Activated CD4-positive, alpha-beta memory T cell treated with anti-CD3 and anti-CD28 coated beads for 36 hours (primary cell): Measurements from ENCODE around the gene PRIM1. TPM values are rescaled to one million over a fixed set of nuclear protein-coding genes. Genes with fewer than 3 reads are reported as not detected.
A peak's percentile ranks its signal among the peaks of the same experiment; 100 is the strongest.
"Not testable (repeated sequence)": the region's sequence is repeated elsewhere in the genome, so short reads cannot be mapped to it uniquely, and the experiment has no call there.

Experiments used
- CTCF ChIA-PET: fragments of 350-600 bp; sonication (Branson Sonifier 250); formaldehyde crosslinking; loops from one replicate; lab custom pipeline; 2021; ENCODE audit warnings: antibody characterized with exemption, inconsistent platforms; lab: Charles Lee
- POLR2A ChIA-PET: fragments of 350-600 bp; sonication (Branson Sonifier 250); formaldehyde crosslinking; loops from one replicate; lab custom pipeline; 2021; ENCODE audit warnings: antibody characterized with exemption; lab: Charles Lee
- DNase-seq: peaks from one replicate; pipeline ENCODE4 v3.0.0-alpha.2; 2020
- H3K27ac Mint-ChIP-seq: one replicate; pipeline ENCODE4 v1.8.0; 2021; ENCODE audit warnings: mixed read lengths
- H3K27me3 Mint-ChIP-seq: one replicate; pipeline ENCODE4 v1.8.0; 2021; ENCODE audit warnings: mixed read lengths
- H3K36me3 Mint-ChIP-seq: one replicate; pipeline ENCODE4 v1.8.0; 2021; ENCODE audit warnings: mixed read lengths
- H3K4me1 Mint-ChIP-seq: one replicate; pipeline ENCODE4 v1.8.0; 2021; ENCODE audit warnings: low read depth, mixed read lengths
- H3K4me3 Mint-ChIP-seq: one replicate; pipeline ENCODE4 v1.8.0; 2021; ENCODE audit warnings: mild to moderate bottlenecking, mixed read lengths
- H3K9me3 Mint-ChIP-seq: one replicate; pipeline ENCODE4 v1.8.0; 2021; ENCODE audit warnings: mixed read lengths
- intact Hi-C: fragments of 100-400 bp; cut with micrococcal nuclease; formaldehyde crosslinking; loops from one replicate; pipeline ENCODE4 v1.15.1; 2023
- total RNA-seq, 2 experiments: library from RNA; stranded (reverse); gene quantifications; one replicate each; pipeline ENCODE4 v1.2.3, GENCODE V29; 2021

PRIM1 gene
- total RNA-seq, 2 experiments from 2014 or later, result 74.5 to 75.3 TPM

DNA sequence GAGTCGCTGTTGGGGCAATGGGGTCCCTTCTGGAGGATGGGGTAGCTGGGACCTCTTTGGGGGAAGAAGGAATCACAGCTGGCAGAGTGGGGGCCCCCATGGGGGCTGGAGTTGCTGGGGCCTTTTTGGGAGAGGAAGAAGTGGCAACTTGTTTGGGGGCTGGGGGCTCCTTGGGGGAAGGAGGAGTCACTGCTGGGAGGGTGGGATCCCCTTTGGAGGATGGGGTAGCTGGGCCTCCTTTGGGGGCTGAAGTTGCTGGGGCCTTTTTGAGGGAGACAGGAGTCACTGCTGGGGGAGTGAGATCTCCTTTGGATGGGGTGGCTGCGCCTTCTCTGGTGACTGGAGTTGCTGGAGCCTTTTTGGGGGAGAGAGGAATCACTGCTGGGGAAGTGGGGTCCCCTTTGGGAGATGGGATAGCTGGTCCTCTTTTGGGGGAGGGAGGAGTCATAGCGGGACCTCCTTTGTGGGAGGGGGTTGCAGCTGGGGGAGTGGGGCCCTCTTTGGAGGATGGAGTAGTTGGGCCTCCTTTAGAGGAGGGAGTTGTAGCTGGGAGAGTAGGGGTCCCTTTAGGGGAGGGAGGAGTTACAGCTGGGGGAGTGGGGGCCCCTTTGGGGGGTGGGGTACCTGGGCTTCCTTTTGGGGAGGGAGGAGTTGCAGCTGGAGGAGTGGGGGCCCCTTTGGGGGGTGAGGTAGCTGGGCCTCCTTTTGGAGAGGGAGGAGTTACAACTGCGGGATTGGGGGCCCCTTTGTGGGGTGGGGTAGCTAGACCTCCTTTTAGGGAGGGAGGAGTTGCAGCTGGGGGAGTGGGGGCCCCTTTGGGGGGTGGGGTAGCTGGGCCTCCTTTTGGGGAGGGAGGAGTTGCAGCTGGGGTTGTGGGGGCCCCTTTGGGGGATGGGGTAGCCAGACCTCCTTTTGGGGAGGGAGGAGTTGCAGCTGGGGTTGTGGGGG lies 34.9 kb downstream of the PRIM1 start:
- intact Hi-C loops, result no loop called here
- H3K9me3 Mint-ChIP-seq, result no peaks in the 10 kb centered on the region
- H3K4me1 Mint-ChIP-seq, result peaks cover 57% of the 10 kb centered on the region
- ChIA-PET CTCF (interaction anchor here (1.5 kb wide), 1 partner anchor 284 kb away, joined by 5 read pairs; no protein-coding TSS in a partner anchor), POLR2A (interaction anchor here (0.6 to 1.1 kb wide), 2 partner anchors 29 to 35 kb away, joined by 3 to 4 read pairs; partner anchors contain the start of gene PTGES3)
- no peak overlapping the region for H3K4me3 Mint-ChIP-seq
- peak overlapping the region; percentile 57 for H3K27ac Mint-ChIP-seq
- no peaks in the 10 kb centered on the region for H3K27me3 Mint-ChIP-seq
- DNase-seq, result no peak
- peaks cover 83% of the 10 kb centered on the region for H3K36me3 Mint-ChIP-seq

DNA sequence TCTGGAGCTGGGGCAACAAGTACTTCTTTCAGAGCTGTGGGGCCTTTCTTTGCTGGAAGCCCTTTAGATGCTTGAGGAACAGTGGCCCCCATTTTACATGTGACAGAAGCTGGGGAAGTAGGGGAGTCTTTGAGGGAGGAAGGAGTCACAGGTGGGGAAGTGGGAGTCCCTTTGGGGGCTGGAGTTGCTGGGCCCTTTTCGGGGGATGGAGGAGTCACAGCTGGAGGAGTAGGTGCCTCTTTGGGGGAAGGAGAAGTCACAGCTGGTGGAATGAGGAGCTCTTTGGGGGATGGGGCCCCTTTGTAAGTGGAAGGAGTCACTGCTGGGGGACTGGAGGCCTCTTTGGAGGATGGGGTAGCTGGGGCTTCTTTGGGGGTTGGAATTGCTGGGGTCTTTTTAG lies 35.7 kb downstream of the PRIM1 start:
- no peak overlapping the region for H3K4me3 Mint-ChIP-seq

DNA sequence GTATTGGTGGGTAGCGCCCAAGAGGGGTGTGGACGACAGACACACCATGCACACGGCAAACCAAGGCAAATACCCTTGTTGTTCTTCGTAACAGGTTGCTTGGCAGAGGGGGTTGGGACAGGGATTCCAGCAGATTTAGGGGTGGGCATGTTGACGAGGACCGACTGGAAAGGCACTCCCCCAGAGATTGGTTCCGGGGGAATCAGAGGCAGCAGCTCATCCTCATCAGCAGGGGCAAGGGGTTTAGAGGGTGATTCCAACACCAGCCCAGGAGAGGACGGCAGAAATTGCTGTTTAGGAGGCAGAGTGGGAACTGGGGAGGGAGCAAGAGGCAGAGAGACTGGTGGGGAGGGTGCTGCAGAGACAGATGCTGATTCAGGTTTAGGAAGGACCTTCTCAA lies 36.3 kb downstream of the PRIM1 start:
- no peak overlapping the region for H3K4me3 Mint-ChIP-seq
- no peaks in the 10 kb centered on the region for H3K9me3 Mint-ChIP-seq
- DNase-seq, result no peak
- intact Hi-C loops, result no loop called here
- peaks cover 78% of the 10 kb centered on the region for H3K36me3 Mint-ChIP-seq
- ChIA-PET POLR2A (interaction anchor here (0.8 to 1.3 kb wide), 3 partner anchors 10 to 31 kb away, joined by 3 to 4 read pairs (median 4); no protein-coding TSS in a partner anchor), CTCF (no interaction called here)
- peaks cover 44% of the 10 kb centered on the region for H3K4me1 Mint-ChIP-seq
- H3K27ac Mint-ChIP-seq, result peak overlapping the region; percentile 48
- no peaks in the 10 kb centered on the region for H3K27me3 Mint-ChIP-seq

More for the DNA sequence above, 35.7 kb downstream of the PRIM1 start:
- ChIA-PET CTCF (interaction anchor here (1.5 kb wide), 1 partner anchor 285 kb away, joined by 5 read pairs; no protein-coding TSS in a partner anchor), POLR2A (interaction anchor here (0.7 to 1.3 kb wide), 4 partner anchors 9 to 80 kb away, joined by 3 to 4 read pairs (median 4); no protein-coding TSS in a partner anchor)
- Mint-ChIP-seq H3K9me3 (no peaks in the 10 kb centered on the region), H3K27ac (peak overlapping the region; percentile 48), H3K27me3 (no peaks in the 10 kb centered on the region), H3K36me3 (peaks cover 79% of the 10 kb centered on the region), H3K4me1 (peaks cover 49% of the 10 kb centered on the region)
- intact Hi-C loops, result no loop called here
- no peak for DNase-seq

DNA sequence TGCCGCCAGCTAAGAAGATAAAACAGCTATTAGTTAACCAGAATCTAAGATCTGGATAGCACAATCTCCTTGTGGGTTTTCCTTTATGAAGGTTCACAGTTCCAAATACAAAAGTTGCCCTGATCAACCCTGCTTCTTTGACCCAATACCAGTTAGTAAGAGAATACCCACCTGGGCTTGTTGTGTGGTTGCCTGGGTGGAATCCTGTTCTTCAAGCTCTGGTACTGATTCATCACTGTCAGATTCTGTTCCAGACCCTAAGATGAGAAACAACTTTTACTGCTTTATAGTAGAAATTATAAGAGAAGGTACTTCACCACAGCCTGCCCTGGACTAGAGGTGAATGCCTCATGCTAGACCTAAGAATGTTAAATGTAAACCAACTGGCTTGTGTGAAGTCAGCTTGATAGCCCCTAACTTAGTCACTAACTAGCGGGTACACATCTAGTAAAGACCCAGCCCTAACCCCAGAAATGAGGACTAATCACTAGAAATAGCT lies 37.6 kb downstream of the PRIM1 start:
- DNase-seq, result no peak
- ChIA-PET POLR2A (interaction anchor here (1.1 kb wide), 1 partner anchor 26 kb away, joined by 5 read pairs; the partner anchor contains the start of gene PTGES3), CTCF (interaction anchor here (1.0 kb wide), 1 partner anchor 499 kb away, joined by 3 read pairs; no protein-coding TSS in a partner anchor)
- intact Hi-C loops, result no loop called here
- H3K4me1 Mint-ChIP-seq, result peaks cover 31% of the 10 kb centered on the region
- no peaks in the 10 kb centered on the region for H3K9me3 Mint-ChIP-seq
- peaks cover 65% of the 10 kb centered on the region for H3K36me3 Mint-ChIP-seq
- peak overlapping the region; percentile 40 for H3K27ac Mint-ChIP-seq
- no peaks in the 10 kb centered on the region for H3K27me3 Mint-ChIP-seq
- no peak overlapping the region for H3K4me3 Mint-ChIP-seq

DNA sequence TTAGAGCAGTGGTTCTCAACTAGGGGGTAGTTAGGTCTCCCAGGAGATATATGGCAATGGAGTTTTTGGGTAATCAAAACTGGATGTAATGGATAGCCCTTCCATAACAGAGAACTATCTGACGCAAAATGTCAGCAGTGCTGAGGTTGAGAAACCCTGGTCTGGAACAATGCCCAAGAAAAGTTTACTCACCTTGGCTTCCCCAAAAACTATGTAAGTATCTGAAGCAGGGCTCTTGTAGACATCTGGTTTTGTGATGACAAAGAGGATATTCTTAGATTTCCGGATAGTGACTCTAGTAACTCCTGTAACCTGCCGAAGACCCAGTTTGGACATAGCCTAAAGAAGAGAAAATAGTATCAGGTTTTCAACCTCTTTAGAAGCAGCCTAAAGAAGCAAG lies 38.8 kb downstream of the PRIM1 start:
- CTCF ChIA-PET, result no interaction called here
- no peak overlapping the region for H3K27ac Mint-ChIP-seq
- POLR2A ChIA-PET, result interaction anchor here (1.1 kb wide), 1 partner anchor 25 kb away, joined by 5 read pairs; the partner anchor contains the start of gene PTGES3
- no peak overlapping the region for H3K4me3 Mint-ChIP-seq
- intact Hi-C loops, result no loop called here
- no peaks in the 10 kb centered on the region for H3K9me3 Mint-ChIP-seq
- no peaks in the 10 kb centered on the region for H3K27me3 Mint-ChIP-seq
- DNase-seq, result no peak
- peaks cover 56% of the 10 kb centered on the region for H3K36me3 Mint-ChIP-seq
- peaks cover 21% of the 10 kb centered on the region for H3K4me1 Mint-ChIP-seq

DNA sequence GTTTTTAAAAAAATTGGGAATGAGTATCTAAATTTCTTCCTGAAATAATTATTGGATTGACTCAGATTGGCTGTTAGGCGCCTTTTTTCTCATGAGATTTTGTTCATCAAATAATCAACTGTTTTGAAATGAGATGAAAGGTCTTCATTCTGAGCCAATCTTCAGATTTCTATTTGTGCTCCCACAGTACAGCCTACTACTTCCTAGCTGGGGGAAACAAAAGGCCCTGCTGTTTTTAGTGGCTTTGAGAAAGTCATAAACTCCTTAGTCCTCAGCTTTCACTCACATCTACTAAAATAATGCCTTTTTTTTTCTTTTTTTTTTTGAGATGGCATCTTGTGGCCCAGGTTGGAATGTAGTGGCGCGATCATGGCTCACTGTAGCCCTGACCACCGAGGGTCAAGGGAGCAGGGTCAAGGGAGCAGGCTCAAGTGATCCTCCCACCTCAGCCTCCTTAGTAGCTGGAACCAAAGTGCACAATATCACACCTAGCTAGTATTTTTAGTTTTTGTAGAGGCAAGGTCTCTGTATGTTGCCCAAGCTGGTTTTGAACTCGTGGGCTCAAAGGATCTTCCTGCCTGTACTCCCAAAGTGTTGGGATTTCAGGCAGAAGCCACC lies 42.3 kb downstream of the PRIM1 start:
- CTCF ChIA-PET, result no interaction called here
- Mint-ChIP-seq H3K4me1 (peaks cover 2% of the 10 kb centered on the region), H3K9me3 (no peaks in the 10 kb centered on the region), H3K4me3 (no peak overlapping the region), H3K27ac (no peak overlapping the region), H3K36me3 (peaks cover 36% of the 10 kb centered on the region), H3K27me3 (no peaks in the 10 kb centered on the region)
- no peak for DNase-seq
- intact Hi-C loops, result no loop called here
- POLR2A ChIA-PET, result interaction anchor here (0.6 to 1.4 kb wide), 3 partner anchors 11 to 112 kb away, joined by 3 to 6 read pairs (median 3); partner anchors contain the start of gene NACA

DNA sequence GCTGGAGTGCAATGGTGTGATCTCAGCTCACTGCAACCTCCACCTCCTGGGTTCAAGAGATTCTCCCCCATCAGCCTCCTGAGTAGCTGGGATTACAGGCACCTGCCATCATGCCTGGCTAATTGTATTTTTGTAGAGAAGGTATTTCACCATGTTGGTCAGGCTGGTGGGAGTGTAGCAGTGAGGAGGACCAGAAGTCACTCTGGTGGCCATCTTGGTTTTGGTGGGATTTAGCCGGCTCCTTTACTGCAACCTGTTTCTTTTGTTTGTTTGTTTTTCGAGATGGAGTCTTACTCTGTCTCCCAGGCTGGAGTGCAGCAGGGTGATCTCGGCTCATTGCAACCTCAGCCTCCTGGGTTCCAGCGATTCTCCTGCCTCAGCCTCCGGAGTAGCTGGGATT lies 47.6 kb downstream of the PRIM1 start:
- H3K4me3 Mint-ChIP-seq, H3K4me1 Mint-ChIP-seq, H3K9me3 Mint-ChIP-seq, H3K27ac Mint-ChIP-seq, CTCF ChIA-PET, DNase-seq, H3K27me3 Mint-ChIP-seq, H3K36me3 Mint-ChIP-seq, intact Hi-C loops, POLR2A ChIA-PET: not testable (repeated sequence)

DNA sequence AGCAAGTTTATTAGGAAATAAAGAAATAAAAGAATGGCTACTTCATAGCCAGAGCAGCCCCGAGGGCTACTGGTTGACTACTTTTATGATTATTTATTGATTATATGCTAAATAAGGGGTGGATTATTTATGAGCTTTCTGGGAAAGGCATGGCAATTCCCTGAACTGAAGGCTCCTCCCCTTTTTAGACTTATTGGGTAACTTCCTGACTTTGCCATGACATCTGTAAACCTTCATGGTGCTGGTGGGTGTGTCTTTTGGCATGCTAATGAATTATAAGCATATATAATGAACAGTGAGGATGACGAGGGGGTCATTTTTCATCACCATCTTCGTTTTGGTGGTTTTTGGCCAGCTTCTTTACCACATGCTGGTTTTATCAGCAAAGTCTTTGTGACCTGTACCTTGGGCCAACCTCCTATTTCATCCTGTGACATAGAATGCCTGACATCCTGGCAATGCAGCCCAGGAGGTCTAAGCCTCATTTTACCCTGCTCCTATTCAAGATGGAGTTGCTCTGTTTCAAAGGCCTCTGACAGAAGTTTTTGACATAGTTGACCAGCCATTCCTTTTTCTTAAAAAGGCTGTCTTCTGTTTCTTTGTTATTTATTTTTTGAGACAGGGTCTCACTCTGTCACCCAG lies 53.0 kb downstream of the PRIM1 start:
- no peak overlapping the region for H3K4me3 Mint-ChIP-seq
- no peaks in the 10 kb centered on the region for H3K36me3 Mint-ChIP-seq
- CTCF ChIA-PET, result no interaction called here
- POLR2A ChIA-PET, result no interaction called here
- no peaks in the 10 kb centered on the region for H3K9me3 Mint-ChIP-seq
- H3K27ac Mint-ChIP-seq, result no peak overlapping the region
- peaks cover 2% of the 10 kb centered on the region for H3K27me3 Mint-ChIP-seq
- intact Hi-C loops, result no loop called here
- DNase-seq, result no peak
- peaks cover 3% of the 10 kb centered on the region for H3K4me1 Mint-ChIP-seq

DNA sequence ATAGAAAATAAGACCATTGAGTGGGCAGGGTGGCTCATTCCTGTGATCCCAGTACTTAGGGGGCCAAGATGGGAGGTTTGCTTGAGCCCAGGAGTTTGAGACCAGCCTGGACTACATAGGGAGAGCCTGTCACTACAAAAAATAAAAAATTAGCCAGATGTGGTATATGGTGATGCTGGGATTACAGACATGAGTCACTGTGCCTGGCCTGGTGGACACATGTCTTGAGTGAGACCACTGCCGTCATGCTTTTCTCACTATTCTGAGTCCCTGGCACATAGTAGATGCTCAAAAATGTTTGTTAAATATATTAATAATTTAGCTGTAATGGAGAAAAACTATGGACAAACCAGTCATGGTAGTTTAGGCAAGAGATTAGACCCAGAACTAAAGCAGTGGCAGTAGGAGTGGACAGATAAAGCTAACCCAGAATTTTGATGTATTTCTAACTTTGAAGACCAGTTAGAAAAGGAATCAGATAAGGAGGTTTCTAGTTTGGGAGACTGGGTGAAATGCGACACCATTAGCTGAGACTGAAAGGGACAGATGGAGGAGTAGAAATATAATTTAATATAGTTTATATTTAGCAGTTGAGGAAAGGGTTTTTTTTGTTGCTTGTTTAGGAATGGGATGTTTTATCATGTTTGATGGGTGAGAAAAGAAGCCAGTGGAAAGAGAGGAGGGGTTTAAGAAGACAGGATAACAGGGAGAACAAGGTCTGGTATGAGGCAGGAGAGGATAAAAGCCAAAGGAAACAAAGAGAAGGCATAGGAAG lies 56.6 kb downstream of the PRIM1 start:
- Mint-ChIP-seq H3K4me3 (no peak overlapping the region), H3K4me1 (no peaks in the 10 kb centered on the region), H3K36me3 (no peaks in the 10 kb centered on the region), H3K27me3 (no peaks in the 10 kb centered on the region), H3K27ac (no peak overlapping the region), H3K9me3 (no peaks in the 10 kb centered on the region)
- CTCF ChIA-PET, result interaction anchor here (1.4 kb wide), 1 partner anchor 41 kb away, joined by 3 read pairs; no protein-coding TSS in a partner anchor
- intact Hi-C loops, result no loop called here
- no peak for DNase-seq
- POLR2A ChIA-PET, result interaction anchor here (0.9 kb wide), 1 partner anchor 30 kb away, joined by 3 read pairs; no protein-coding TSS in a partner anchor

DNA sequence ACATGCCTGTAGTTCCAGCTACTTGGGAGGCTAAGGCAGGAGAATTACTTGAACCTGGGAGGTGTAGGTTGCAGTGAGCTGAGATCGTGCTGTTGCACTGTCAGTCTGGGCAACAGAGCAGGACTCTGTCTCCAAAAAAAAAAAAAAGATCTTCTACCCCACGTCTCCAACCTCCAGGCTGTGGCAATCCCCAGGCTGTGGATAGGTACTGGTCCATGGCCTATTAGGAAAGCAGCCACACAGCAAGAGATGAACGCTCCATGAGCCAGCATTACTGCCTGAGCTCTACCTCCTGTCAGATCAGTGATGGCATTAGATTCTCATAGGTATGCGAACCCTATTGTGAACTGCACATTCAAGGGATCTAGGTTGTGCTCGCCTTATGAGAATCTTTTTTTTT lies 58.0 kb downstream of the PRIM1 start:
- Mint-ChIP-seq H3K9me3 (no peaks in the 10 kb centered on the region), H3K27me3 (no peaks in the 10 kb centered on the region), H3K4me1 (peaks cover 2% of the 10 kb centered on the region), H3K36me3 (no peaks in the 10 kb centered on the region), H3K4me3 (no peak overlapping the region), H3K27ac (no peak overlapping the region)
- intact Hi-C loops, result no loop called here
- CTCF ChIA-PET, result interaction anchor here (0.9 kb wide), 2 partner anchors 64 to 293 kb away, joined by 3 to 4 read pairs; no protein-coding TSS in a partner anchor
- no peak for DNase-seq
- POLR2A ChIA-PET, result no interaction called here

DNA sequence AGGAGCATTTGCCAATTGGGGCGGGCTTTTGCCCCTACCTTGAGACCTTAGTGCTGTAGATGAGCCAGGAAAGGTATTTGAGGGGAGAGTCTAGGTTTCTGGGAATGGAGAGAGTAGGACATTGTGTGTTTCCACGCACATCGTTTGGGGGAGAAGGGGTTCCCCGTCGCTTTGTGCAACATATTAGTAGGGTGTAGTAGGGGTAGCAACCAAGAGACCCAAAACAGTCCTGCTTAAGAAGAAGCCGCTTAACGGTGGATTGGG lies 63.3 kb downstream of the PRIM1 start:
- Mint-ChIP-seq H3K27me3 (no peaks in the 10 kb centered on the region), H3K27ac (peak overlapping the region; percentile 94), H3K4me1 (peaks cover 13% of the 10 kb centered on the region), H3K9me3 (no peaks in the 10 kb centered on the region), H3K4me3 (peak overlapping the region; percentile 100), H3K36me3 (peaks cover 38% of the 10 kb centered on the region)
- ChIA-PET CTCF (interaction anchor here (1.0 to 3.3 kb wide), 5 partner anchors 31 to 584 kb away, joined by 3 to 15 read pairs (median 3); partner anchors contain the start of gene STAT6), POLR2A (interaction anchor here (0.6 to 8.2 kb wide), 20 partner anchors 9 to 763 kb away, joined by 3 to 59 read pairs (median 4); partner anchors contain the start of genes BAZ2A, NACA and PRIM1)
- intact Hi-C loops, result loop anchor here (1.0 to 10.0 kb wide), 10 partner anchors 8 to 786 kb away; partner anchors contain the start of genes ARHGAP9, DGKA, NACA and NEMP1
- DNase-seq, result no peak
